Astrocyte of the spinal cord (primary cell): ENCODE measurements around the gene ARHGAP32.

Experiments
- DNase-seq: peaks from one replicate; pipeline ENCODE4 v3.0.0; 2011; ENCODE audit warnings: low read depth, low spot score
- H3K4me3 ChIP-seq: 2 replicates; pipeline ENCODE4 v1.5.1; 2011; ENCODE audit warnings: low read depth, mild to moderate bottlenecking, low read length, moderate library complexity
- CTCF ChIP-seq: IDR thresholded peaks from 2 replicates; pipeline ENCODE4 v1.5.1; 2012; ENCODE audit warnings: low read depth, mild to moderate bottlenecking, low read length, inconsistent platforms
- in situ Hi-C: cut with HindIII; loops from 2 replicates; pipeline ENCODE4 v1.10.0; 2017; ENCODE audit warnings: low sequenced_read_pairs

The ARHGAP32 gene

GRCh38 chr11:129192150-129192549 is at the start of gene ARHGAP32:
TSS of gene ARHGAP32 (minus strand) at chr11:129192325. CDS start at chr11:129192198, 127 bp downstream.
- no peak for TF ChIP-seq CTCF
- H3K4me3 ChIP-seq, result no peak within 1 kb of the TSS
- no peak for DNase-seq
- in situ Hi-C loops, result no loop called here

- TF ChIP-seq CTCF, result no peak
- in situ Hi-C loops, result no loop called here
- no peak for DNase-seq
- no peak overlapping the region for H3K4me3 ChIP-seq
Measured at GRCh38 chr11:129239207-129239606, 47.1 kb upstream of the ARHGAP32 start.

- no peak for DNase-seq
- H3K4me3 ChIP-seq, result no peak overlapping the region
- TF ChIP-seq CTCF, result no peak
- in situ Hi-C loops, result no loop called here
Measured at GRCh38 chr11:129237880-129238638, 45.9 kb upstream of the ARHGAP32 start.

- no peak for TF ChIP-seq CTCF
- in situ Hi-C loops, result no loop called here
- no peak for DNase-seq
- no peak overlapping the region for H3K4me3 ChIP-seq
Measured at GRCh38 chr11:129237456-129237855, 45.3 kb upstream of the ARHGAP32 start.

GRCh38 chr11:129236850-129237249 is 44.7 kb upstream of the ARHGAP32 start:
- in situ Hi-C loops, result no loop called here
- no peak overlapping the region for H3K4me3 ChIP-seq
- no peak for TF ChIP-seq CTCF
- no peak for DNase-seq

- DNase-seq, result no peak
- no peak for TF ChIP-seq CTCF
- in situ Hi-C loops, result no loop called here
- H3K4me3 ChIP-seq, result no peak overlapping the region
Measured at GRCh38 chr11:129234978-129235377, 42.9 kb upstream of the ARHGAP32 start.
